Adipocyte (in vitro differentiated cells): ENCODE data around the gene VPS52.

Experiments used
- DNase-seq: peaks from one replicate; pipeline ENCODE4 v3.0.0-alpha.2; 2015; ENCODE audit warnings: low read depth
- H3K27me3 ChIP-seq: replicated peaks from 2 replicates; pipeline ENCODE4 v1.7.0; 2013; ENCODE audit warnings: mild to moderate bottlenecking, low read length, moderate library complexity; ENCODE audit not compliant: control insufficient read depth, insufficient read depth
- H3K36me3 ChIP-seq: 2 replicates; pipeline ENCODE4 v1.7.0; 2013; ENCODE audit warnings: low read length, mild to moderate bottlenecking, moderate library complexity; ENCODE audit not compliant: control insufficient read depth, insufficient read depth, severe bottlenecking
- H3K4me1 ChIP-seq: 2 replicates; pipeline ENCODE4 v1.7.0; 2013; ENCODE audit warnings: mild to moderate bottlenecking, low read length, moderate library complexity; ENCODE audit not compliant: control insufficient read depth, insufficient read depth
- H3K4me3 ChIP-seq: 2 replicates; pipeline ENCODE4 v1.7.0; 2013; ENCODE audit warnings: mild to moderate bottlenecking, low read length, moderate library complexity
- H3K9ac ChIP-seq: 2 replicates; pipeline ENCODE4 v1.7.0; 2013; ENCODE audit warnings: mild to moderate bottlenecking, low read length, moderate library complexity
- H3K9me3 ChIP-seq: 2 replicates; pipeline ENCODE4 v1.7.0; 2013; ENCODE audit warnings: mild to moderate bottlenecking, low read length, moderate library complexity; ENCODE audit not compliant: control insufficient read depth

The VPS52 gene

GRCh38 chr6:33315793-33316602, 44.3 kb upstream of the VPS52 start:
- Histone ChIP-seq H3K36me3 (peaks cover 15% of the 10 kb centered on the region), H3K4me1 (peaks cover 52% of the 10 kb centered on the region), H3K9me3 (no peaks in the 10 kb centered on the region), H3K4me3 (no peak overlapping the region), H3K27me3 (no peaks in the 10 kb centered on the region), H3K9ac (no peak overlapping the region)
- DNase-seq, result no peak

- Histone ChIP-seq H3K9ac (peak overlapping the region; percentile 99), H3K9me3 (no peaks in the 10 kb centered on the region), H3K36me3 (peaks cover 15% of the 10 kb centered on the region), H3K4me3 (peak overlapping the region; percentile 95), H3K4me1 (peaks cover 44% of the 10 kb centered on the region), H3K27me3 (no peaks in the 10 kb centered on the region)
- DNase-seq, result peak; percentile 35
Measured at GRCh38 chr6:33314943-33315792, 43.5 kb upstream of the VPS52 start.

- Histone ChIP-seq H3K36me3 (peaks cover 11% of the 10 kb centered on the region), H3K9me3 (no peaks in the 10 kb centered on the region), H3K27me3 (no peaks in the 10 kb centered on the region), H3K9ac (peak overlapping the region; percentile 99), H3K4me1 (peaks cover 38% of the 10 kb centered on the region), H3K4me3 (peak overlapping the region; percentile 95)
- DNase-seq, result peak; percentile 76
Measured at GRCh38 chr6:33314515-33314942, 42.9 kb upstream of the VPS52 start.

GRCh38 chr6:33313709-33314514, 42.2 kb upstream of the VPS52 start, which contains the start of gene TAPBP:
Gene TAPBP (minus strand): TSS chr6:33314078. CDS start chr6:33314041, 37 bp downstream.
- Histone ChIP-seq H3K27me3 (no peaks in the 10 kb centered on the region), H3K36me3 (peaks cover 5% of the 10 kb centered on the region), H3K9me3 (no peaks in the 10 kb centered on the region), H3K4me1 (peaks cover 32% of the 10 kb centered on the region), H3K9ac (peak within 1 kb of the TSS; percentile 99), H3K4me3 (peak within 1 kb of the TSS; percentile 95)
- DNase-seq, result peak; percentile 87

GRCh38 chr6:33313105-33313708, 41.5 kb upstream of the VPS52 start:
- peak overlapping the region; percentile 95 for H3K4me3 ChIP-seq
- no peaks in the 10 kb centered on the region for H3K9me3 ChIP-seq
- H3K36me3 ChIP-seq, result no peaks in the 10 kb centered on the region
- peak overlapping the region; percentile 99 for H3K9ac ChIP-seq
- DNase-seq, result peak; percentile 60
- peaks cover 25% of the 10 kb centered on the region for H3K4me1 ChIP-seq
- no peaks in the 10 kb centered on the region for H3K27me3 ChIP-seq

- H3K36me3 ChIP-seq, result no peaks in the 10 kb centered on the region
- DNase-seq, result peak; percentile 59
- H3K4me3 ChIP-seq, result peak overlapping the region; percentile 95
- H3K9me3 ChIP-seq, result no peaks in the 10 kb centered on the region
- H3K27me3 ChIP-seq, result no peaks in the 10 kb centered on the region
- peak overlapping the region; percentile 99 for H3K9ac ChIP-seq
- H3K4me1 ChIP-seq, result peaks cover 23% of the 10 kb centered on the region
Measured at GRCh38 chr6:33312361-33313104, 40.9 kb upstream of the VPS52 start.

GRCh38 chr6:33306356-33306755, 34.7 kb upstream of the VPS52 start:
- Histone ChIP-seq H3K4me1 (no peaks in the 10 kb centered on the region), H3K36me3 (peaks cover 30% of the 10 kb centered on the region), H3K4me3 (no peak overlapping the region), H3K27me3 (no peaks in the 10 kb centered on the region), H3K9me3 (no peaks in the 10 kb centered on the region), H3K9ac (no peak overlapping the region)
- DNase-seq, result no peak

- DNase-seq, result no peak
- Histone ChIP-seq H3K4me3 (no peak overlapping the region), H3K4me1 (peaks cover 7% of the 10 kb centered on the region), H3K27me3 (no peaks in the 10 kb centered on the region), H3K36me3 (peaks cover 30% of the 10 kb centered on the region), H3K9me3 (no peaks in the 10 kb centered on the region), H3K9ac (no peak overlapping the region)
Measured at GRCh38 chr6:33305052-33305451, 33.4 kb upstream of the VPS52 start.

- H3K4me1 ChIP-seq, result peaks cover 7% of the 10 kb centered on the region
- no peaks in the 10 kb centered on the region for H3K27me3 ChIP-seq
- no peak for DNase-seq
- H3K36me3 ChIP-seq, result peaks cover 30% of the 10 kb centered on the region
- H3K9ac ChIP-seq, result no peak overlapping the region
- H3K9me3 ChIP-seq, result no peaks in the 10 kb centered on the region
- H3K4me3 ChIP-seq, result no peak overlapping the region
Measured at GRCh38 chr6:33304216-33304615, 32.5 kb upstream of the VPS52 start.

GRCh38 chr6:33301877-33302276, 30.2 kb upstream of the VPS52 start:
- no peaks in the 10 kb centered on the region for H3K9me3 ChIP-seq
- peaks cover 30% of the 10 kb centered on the region for H3K36me3 ChIP-seq
- peaks cover 16% of the 10 kb centered on the region for H3K4me1 ChIP-seq
- no peaks in the 10 kb centered on the region for H3K27me3 ChIP-seq
- H3K9ac ChIP-seq, result no peak overlapping the region
- no peak for DNase-seq
- H3K4me3 ChIP-seq, result no peak overlapping the region
